GM19463 (cell line): Measurements from ENCODE around the gene TMEM147.

Source experiments
- ATAC-seq: cut with Tn5 transposase; IDR thresholded peaks from one replicate; pipeline ENCODE4 v1.9.1; 2021; ENCODE audit warnings: mild to moderate bottlenecking, moderate library complexity; ENCODE audit not compliant: unreplicated experiment

TMEM147 gene

GRCh38 chr19:35519291-35519690 is 26.1 kb upstream of the TMEM147 start:
- ATAC-seq, result no peak

- ATAC-seq, result no peak
Measured at GRCh38 chr19:35521124-35521743, 24.2 kb upstream of the TMEM147 start.

- no peak for ATAC-seq
Measured at GRCh38 chr19:35522745-35523327, 22.6 kb upstream of the TMEM147 start.

GRCh38 chr19:35524181-35524837 is 21.1 kb upstream of the TMEM147 start:
- no peak for ATAC-seq

GRCh38 chr19:35525873-35526272 is 19.6 kb upstream of the TMEM147 start:
- no peak for ATAC-seq

GRCh38 chr19:35528218-35529038 is 17.0 kb upstream of the TMEM147 start, which contains the start of gene SBSN:
SBSN (minus strand) TSS chr19:35528311; CDS start chr19:35528281, 30 bp downstream.
- ATAC-seq, result no peak

- ATAC-seq, result no peak
Measured at GRCh38 chr19:35529241-35530218, 15.9 kb upstream of the TMEM147 start.

- ATAC-seq, result no peak
Measured at GRCh38 chr19:35531291-35531690, 14.1 kb upstream of the TMEM147 start.

- ATAC-seq, result no peak
Measured at GRCh38 chr19:35533201-35533821, 12.1 kb upstream of the TMEM147 start, which contains the start of gene GAPDHS. GAPDHS (plus strand) TSS chr19:35533456; CDS start chr19:35533528, 72 bp downstream.

GRCh38 chr19:35533822-35534392 is 11.5 kb upstream of the TMEM147 start:
- ATAC-seq, result no peak

GRCh38 chr19:35534803-35535480 is 10.5 kb upstream of the TMEM147 start:
- ATAC-seq, result no peak

- ATAC-seq, result no peak
Measured at GRCh38 chr19:35539314-35539713, 6.1 kb upstream of the TMEM147 start.

- ATAC-seq, result no peak
Measured at GRCh38 chr19:35539850-35540249, 5.6 kb upstream of the TMEM147 start.

- ATAC-seq, result no peak
Measured at GRCh38 chr19:35540356-35540927, 5.0 kb upstream of the TMEM147 start.

- no peak for ATAC-seq
Measured at GRCh38 chr19:35542209-35542608, 3.2 kb upstream of the TMEM147 start.

- no peak for ATAC-seq
Measured at GRCh38 chr19:35543280-35544109, 1.9 kb upstream of the TMEM147 start.

GRCh38 chr19:35544110-35544802 is 1.2 kb upstream of the TMEM147 start:
- ATAC-seq, result no peak
